Esophagus (tissue), 2 donors: ENCODE results near the gene ACTC1. TPM values are rescaled to one million over a fixed set of nuclear protein-coding genes. Genes with fewer than 3 reads are reported as not detected.

Source experiments
- H3K27ac ChIP-seq, 2 donors: one replicate each; pipeline ENCODE4 v1.5.1; 2013; ENCODE audit warnings: low read depth in 2 of 2, mild to moderate bottlenecking in 2 of 2, inconsistent platforms in 1 of 2, low read length in 1 of 2, moderate library complexity in 1 of 2
- H3K27me3 ChIP-seq, 2 donors: one replicate each; pipeline ENCODE4 v1.6.1; 2013; ENCODE audit warnings: low read length in 2 of 2, control low read depth in 1 of 2, mild to moderate bottlenecking in 1 of 2; ENCODE audit not compliant: insufficient read depth in 2 of 2, control insufficient read depth in 1 of 2
- H3K36me3 ChIP-seq, 2 donors: one replicate each; pipeline ENCODE4 v1.6.1; 2013; ENCODE audit warnings: low read length in 1 of 2; ENCODE audit not compliant: control insufficient read depth in 2 of 2, insufficient read depth in 2 of 2
- H3K4me1 ChIP-seq, 2 donors: one replicate each; pipeline ENCODE4 v1.6.1; 2013; ENCODE audit warnings: low read length in 1 of 2; ENCODE audit not compliant: control insufficient read depth in 2 of 2, insufficient read depth in 2 of 2
- H3K4me3 ChIP-seq, 2 donors: one replicate each; pipeline ENCODE4 v1.5.1; 2013; ENCODE audit warnings: low read length in 2 of 2, mild to moderate bottlenecking in 2 of 2, low read depth in 1 of 2, moderate library complexity in 1 of 2
- H3K9me3 ChIP-seq, 2 donors: one replicate each; pipeline ENCODE4 v1.6.1; 2013; ENCODE audit warnings: mild to moderate bottlenecking in 2 of 2, low read depth in 1 of 2, low read length in 1 of 2, moderate library complexity in 1 of 2; ENCODE audit not compliant: control insufficient read depth in 2 of 2, insufficient read depth in 1 of 2
- WGBS, 2 donors: extraction: QIAGEN DNeasy Blood & Tissue Kit; methylation state at CpG; one replicate each; pipeline ENCODE4 v1.1.7; 2013; 5-methylcytosine and 5-hydroxymethylcytosine counted together
- polyA plus RNA-seq, 2 donors: library from polyadenylated mRNA; stranded (reverse); fragments of 200-250 nt; gene quantifications; one replicate each; pipeline ENCODE4 v1.2.3, GENCODE V29; 2013
- donor health status: healthy with polysubstance abuse.
- donor health status: Bipolar disorder and iron deficiency.

The ACTC1 gene
- polyA plus RNA-seq, 2 donors = 0.53 to 1.0 TPM

DNA sequence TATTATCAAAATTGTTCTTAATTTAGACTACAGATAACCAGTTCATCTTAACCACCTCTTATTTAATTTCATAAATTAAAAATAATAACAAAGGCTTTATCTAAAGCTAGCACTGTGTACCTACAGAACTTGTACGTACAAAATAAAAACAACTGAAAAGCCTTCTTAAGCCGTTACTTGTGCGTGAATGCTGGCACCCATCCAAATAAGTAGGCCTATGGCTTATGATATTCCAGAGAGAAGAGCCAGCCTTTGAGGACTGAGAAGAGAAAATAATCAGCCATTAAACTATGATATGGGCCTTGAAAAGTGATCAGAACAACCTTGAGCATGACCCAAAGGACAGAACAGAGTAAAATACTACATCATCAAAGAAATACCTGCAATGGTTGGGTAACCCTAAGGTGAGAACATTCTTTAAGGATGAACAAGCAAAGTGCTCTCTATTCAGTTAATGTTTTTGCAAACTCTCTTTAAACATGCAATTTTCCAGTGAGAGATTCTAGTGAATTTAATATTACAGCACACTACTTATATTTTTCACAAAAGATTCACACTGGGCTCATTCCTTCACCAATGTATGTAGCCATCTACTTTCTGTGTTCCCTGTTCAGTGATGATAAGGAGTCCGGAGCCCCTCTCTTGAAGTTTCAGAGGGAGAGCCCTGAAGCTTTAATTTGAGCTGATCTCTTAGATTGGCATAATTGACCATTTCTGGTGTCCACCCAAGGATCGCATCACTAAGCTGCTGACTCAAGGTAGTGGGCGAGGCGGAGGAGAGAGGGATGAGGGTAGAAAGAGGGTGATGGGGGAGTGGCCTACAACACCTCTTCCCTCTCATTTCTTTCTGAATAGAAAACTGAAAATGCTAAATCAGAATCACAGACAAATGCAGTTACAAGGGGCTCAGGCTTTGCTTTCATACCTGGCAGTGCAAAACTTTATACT lies 7.7 kb upstream of the ACTC1 start:
- H3K9me3 ChIP-seq = no peaks in the 10 kb centered on the region
- no peak overlapping the region for H3K4me3 ChIP-seq
- no peaks in the 10 kb centered on the region for H3K36me3 ChIP-seq
- no peaks in the 10 kb centered on the region for H3K27me3 ChIP-seq
- WGBS, 2 donors = 83 to 85% methylated on average over 7 of the region's 7 CpGs
- no peaks in the 10 kb centered on the region for H3K4me1 ChIP-seq
- H3K27ac ChIP-seq = no peak overlapping the region

DNA sequence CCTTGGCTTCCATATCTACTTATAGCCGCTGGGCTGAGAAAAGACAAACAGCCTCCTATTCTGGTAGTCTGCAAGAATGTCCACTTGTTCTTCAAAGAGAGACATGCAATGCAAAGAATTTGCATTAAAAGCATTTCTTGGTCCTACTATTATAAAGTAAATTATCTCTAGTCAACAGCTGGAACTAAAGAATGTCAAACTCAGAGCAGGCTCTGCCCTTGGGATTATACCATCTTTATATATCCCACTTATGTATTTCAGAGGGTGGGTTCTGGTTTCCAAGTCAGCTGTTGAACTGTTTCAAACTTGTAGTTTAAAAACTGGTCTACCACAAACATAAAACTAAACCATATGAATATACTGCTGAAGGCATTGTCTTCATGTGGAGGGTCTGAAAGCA lies 7.0 kb upstream of the ACTC1 start:
- Histone ChIP-seq H3K27ac (no peak overlapping the region), H3K36me3 (no peaks in the 10 kb centered on the region), H3K4me3 (no peak overlapping the region), H3K9me3 (no peaks in the 10 kb centered on the region), H3K4me1 (no peaks in the 10 kb centered on the region), H3K27me3 (no peaks in the 10 kb centered on the region)
- WGBS, 2 donors = 97 to 100% methylated on average over 1 of the region's 1 CpG

DNA sequence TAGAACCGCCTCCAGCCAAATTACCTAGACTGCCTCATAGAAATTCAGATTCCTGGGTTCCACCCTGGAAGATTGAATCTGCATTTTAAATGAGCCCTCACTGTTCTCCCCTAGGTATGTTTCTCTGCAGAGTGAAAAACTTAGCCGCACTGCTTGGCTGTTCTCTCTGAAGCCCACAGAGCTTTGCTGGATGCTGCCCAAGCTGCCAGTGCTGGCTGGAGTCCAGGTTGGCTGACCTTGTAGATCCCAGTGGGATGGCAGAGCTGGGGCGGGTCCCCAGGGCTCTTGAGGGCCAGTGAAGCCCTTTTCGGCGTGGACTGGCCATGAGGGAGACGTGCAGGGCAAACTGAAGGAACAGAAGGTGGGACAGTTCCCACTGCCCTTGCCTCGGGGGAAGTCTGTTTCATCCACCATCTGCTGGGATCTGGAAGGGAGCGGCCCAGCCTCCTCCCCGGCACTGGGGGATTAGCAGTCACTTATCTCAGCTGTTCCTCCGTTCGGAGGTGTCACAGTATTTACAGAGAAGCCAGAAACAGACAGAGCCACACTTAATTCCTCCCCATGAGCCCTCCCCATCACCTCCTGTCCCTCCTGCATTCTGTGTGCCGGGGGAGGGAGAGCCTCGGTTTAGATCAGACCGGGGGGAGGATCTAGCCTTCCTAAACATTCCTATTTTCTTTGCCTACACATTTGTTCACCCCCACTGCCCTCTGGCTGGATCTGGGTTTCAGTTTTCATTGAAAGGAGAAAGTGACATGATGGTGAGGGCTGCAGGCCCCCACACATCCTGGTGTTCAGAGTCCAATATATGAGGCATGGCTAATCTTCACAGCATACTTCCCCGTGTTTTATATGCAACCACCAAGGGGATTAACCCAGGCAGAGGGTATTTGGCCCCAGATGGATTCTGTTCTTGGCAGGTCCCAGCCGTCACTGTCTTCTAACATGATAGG lies 4.1 kb upstream of the ACTC1 start:
- WGBS, 2 donors = 27 to 28% methylated on average over 16 of the region's 16 CpGs
- H3K27ac ChIP-seq = peak overlapping the region in 1 of 2 donors; percentile 7
- H3K4me3 ChIP-seq = no peak overlapping the region
- H3K4me1 ChIP-seq = no peaks in the 10 kb centered on the region
- peaks cover 0 to 3% of the 10 kb centered on the region in 2 donors for H3K27me3 ChIP-seq
- H3K9me3 ChIP-seq = no peaks in the 10 kb centered on the region
- no peaks in the 10 kb centered on the region for H3K36me3 ChIP-seq

DNA sequence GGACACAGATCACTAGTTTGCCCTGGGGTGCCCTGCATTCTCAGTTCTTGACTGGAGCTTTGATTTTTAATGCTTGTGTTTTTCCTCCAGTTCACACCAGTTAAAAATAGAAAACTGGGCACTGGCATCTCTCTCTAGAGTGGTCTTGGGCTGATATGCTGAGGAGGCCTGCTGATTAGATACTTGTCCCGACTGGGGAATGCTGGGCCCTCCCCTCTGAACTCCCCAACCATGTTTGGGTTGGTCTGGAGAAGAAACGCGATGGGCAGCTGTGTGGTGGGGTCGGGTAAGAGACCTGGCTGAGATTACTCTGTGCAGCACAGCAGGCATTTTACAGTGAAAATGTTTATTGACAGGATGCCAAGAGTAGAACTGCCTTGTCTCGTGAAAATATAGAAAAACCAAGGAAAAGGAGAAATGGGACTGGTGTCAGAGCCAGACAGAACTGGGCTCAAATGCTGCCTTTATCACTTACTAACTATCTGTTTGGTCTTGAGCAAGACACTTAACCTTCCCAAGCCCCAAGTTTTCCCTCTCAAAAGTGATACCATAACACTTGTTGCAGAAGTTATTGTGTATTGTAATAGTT lies 1.6 kb upstream of the ACTC1 start:
- H3K9me3 ChIP-seq = no peaks in the 10 kb centered on the region
- no peaks in the 10 kb centered on the region for H3K4me1 ChIP-seq
- no peak overlapping the region for H3K27ac ChIP-seq
- WGBS, 2 donors = 49 to 62% methylated on average over 5 of the region's 5 CpGs
- H3K4me3 ChIP-seq = no peak overlapping the region
- H3K27me3 ChIP-seq = peaks cover 0 to 3% of the 10 kb centered on the region in 2 donors
- no peaks in the 10 kb centered on the region for H3K36me3 ChIP-seq

DNA sequence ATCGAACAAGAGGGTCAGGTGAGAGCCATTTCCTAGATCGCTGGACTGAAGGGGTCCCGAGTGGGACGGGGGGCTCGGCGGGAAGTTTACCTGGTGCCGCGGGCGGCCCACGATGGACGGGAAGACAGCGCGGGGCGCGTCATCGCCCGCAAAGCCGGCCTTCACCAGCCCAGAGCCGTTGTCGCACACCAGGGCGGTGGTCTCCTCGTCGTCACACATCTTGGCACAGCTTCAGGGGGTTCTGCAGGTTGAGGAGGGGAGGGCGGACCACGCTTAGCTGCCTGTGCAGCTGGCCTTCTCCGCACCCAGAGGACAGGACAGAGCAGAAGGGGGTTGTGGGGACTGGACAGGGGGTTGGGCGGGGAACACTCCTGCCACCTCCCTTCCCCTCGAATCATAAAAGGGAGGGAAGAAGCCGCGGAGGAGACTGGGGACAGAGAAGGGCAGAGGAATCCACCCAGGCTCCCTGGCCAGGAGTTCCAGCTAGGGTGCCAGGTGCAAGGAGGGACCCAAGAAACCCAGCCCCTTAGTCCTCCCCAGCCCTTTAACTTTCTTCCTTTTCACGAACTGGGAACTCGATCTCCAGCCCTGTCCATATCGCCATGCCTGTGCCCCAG lies 651 bp downstream of the ACTC1 start:
- Histone ChIP-seq H3K4me1 (no peaks in the 10 kb centered on the region), H3K9me3 (no peaks in the 10 kb centered on the region), H3K4me3 (no peak overlapping the region), H3K27ac (no peak overlapping the region), H3K36me3 (no peaks in the 10 kb centered on the region), H3K27me3 (peaks cover 0 to 3% of the 10 kb centered on the region in 2 donors)
- 26 to 28% methylated on average over 33 of the region's 33 CpGs for WGBS, 2 donors

DNA sequence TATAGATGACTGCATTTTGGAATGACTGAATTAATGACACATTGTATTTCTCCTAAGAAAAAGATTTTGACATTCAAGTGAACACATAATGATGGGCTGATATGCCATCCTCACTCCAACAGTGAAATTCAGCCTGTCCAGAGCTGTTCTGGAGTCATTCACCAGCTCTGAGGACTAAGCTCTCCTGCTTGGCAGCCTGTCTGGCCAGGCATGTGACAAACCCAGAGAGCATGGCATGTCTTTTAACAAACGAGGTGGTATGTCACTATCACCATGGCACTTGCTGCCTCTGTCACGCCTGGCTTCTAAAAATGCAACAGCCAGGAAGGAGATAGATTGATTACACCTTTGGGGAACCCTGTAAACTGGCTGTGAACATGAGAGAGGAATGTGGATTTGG lies 1.4 kb downstream of the ACTC1 start:
- no peaks in the 10 kb centered on the region for H3K9me3 ChIP-seq
- peaks cover 0 to 3% of the 10 kb centered on the region in 2 donors for H3K27me3 ChIP-seq
- WGBS, 2 donors = 25 to 36% methylated on average over 2 of the region's 2 CpGs
- H3K36me3 ChIP-seq = no peaks in the 10 kb centered on the region
- no peak overlapping the region for H3K27ac ChIP-seq
- H3K4me1 ChIP-seq = no peaks in the 10 kb centered on the region
- no peak overlapping the region for H3K4me3 ChIP-seq

DNA sequence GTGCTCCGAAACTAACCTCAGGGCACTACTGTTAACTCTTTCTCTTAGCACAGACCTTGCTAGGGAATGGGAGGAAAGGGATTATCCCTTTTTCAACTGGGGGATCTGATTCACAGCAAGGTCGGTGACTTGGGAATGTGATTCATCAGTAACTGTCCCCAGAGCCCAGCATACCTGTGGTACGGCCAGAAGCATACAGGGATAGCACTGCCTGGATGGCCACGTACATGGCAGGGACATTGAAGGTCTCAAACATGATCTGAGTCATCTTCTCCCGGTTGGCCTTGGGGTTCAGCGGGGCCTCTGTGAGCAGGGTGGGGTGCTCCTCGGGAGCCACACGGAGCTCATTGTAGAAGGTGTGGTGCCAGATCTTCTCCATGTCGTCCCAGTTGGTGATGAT lies 2.3 kb downstream of the ACTC1 start:
- H3K27ac ChIP-seq = no peak overlapping the region
- no peaks in the 10 kb centered on the region for H3K9me3 ChIP-seq
- 87 to 89% methylated on average over 9 of the region's 9 CpGs for WGBS, 2 donors
- no peaks in the 10 kb centered on the region for H3K4me1 ChIP-seq
- no peak overlapping the region for H3K4me3 ChIP-seq
- peaks cover 0 to 3% of the 10 kb centered on the region in 2 donors for H3K27me3 ChIP-seq
- H3K36me3 ChIP-seq = no peaks in the 10 kb centered on the region

DNA sequence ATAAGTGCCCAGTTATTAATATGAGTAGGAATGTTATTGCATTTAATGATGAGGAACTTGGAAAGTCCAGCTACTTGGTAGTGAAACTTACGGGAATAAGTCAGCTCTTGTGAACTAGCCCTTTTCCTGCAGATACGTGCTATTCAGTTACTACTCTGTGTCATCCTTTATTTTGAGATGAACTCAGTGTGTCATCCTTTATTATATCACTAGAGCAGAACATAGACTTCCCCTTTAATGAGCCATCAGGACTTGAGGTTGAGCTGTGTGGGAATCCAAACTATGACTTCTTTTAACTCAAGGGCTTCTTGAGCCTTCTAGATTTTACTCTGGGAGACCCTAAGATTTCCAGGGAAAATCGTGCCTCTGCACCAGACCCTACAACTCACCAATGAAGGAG lies 3.6 kb downstream of the ACTC1 start:
- H3K36me3 ChIP-seq = no peaks in the 10 kb centered on the region
- H3K9me3 ChIP-seq = peaks cover 0 to 3% of the 10 kb centered on the region in 2 donors
- H3K27ac ChIP-seq = no peak overlapping the region
- H3K27me3 ChIP-seq = peaks cover 0 to 3% of the 10 kb centered on the region in 2 donors
- H3K4me3 ChIP-seq = no peak overlapping the region
- no peaks in the 10 kb centered on the region for H3K4me1 ChIP-seq
- WGBS, 2 donors = 60 to 61% methylated on average over 3 of the region's 3 CpGs

DNA sequence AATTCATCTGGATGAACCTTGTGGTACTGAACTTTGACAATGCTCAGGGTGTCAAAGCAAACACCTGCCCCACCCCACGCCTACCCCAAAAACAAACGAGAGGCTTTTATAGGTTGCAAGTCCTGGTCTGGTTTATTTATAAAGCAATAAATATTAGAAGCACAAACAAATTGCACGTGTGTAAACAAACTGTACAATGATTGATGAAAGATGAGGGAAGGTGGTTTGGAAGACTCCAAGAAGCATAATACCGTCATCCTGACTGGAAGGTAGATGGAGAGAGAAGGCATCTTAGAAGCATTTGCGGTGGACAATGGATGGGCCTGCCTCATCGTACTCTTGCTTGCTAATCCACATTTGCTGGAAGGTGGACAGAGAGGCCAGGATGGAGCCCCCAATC lies 5.2 kb downstream of the ACTC1 start:
- Histone ChIP-seq H3K27ac (no peak overlapping the region), H3K4me3 (no peak overlapping the region), H3K4me1 (no peaks in the 10 kb centered on the region), H3K27me3 (no peaks in the 10 kb centered on the region), H3K36me3 (no peaks in the 10 kb centered on the region), H3K9me3 (peaks cover 0 to 3% of the 10 kb centered on the region in 2 donors)
- WGBS, 2 donors = 61 to 62% methylated on average over 6 of the region's 6 CpGs
